Left lobe of liver (tissue), 2 donors: ENCODE data around the gene NBPF4. TPM values are rescaled to one million over a fixed set of nuclear protein-coding genes. Genes with fewer than 3 reads are reported as not detected.
"Not testable (repeated sequence)": the region's sequence is repeated elsewhere in the genome, so short reads cannot be mapped to it uniquely, and the experiment has no call there.

Source experiments
- ATAC-seq: fragments of 200-7000 bp; cut with Tn5 transposase; one replicate; pipeline ENCODE4 v1.9.1; 2020; ENCODE audit warnings: mild to moderate bottlenecking, moderate library complexity
- DNase-seq: peaks from one replicate; pipeline ENCODE4 v3.0.0-alpha.2; 2020; ENCODE audit warnings: low spot score
- total RNA-seq: library from RNA; stranded (reverse); gene quantifications from one replicate; pipeline ENCODE4 v1.2.1, GENCODE V29; 2021
- donor health status: DM: no; HTN: no; CAD: no; lungs with moderate emphysema.
- donor health status: DM: no; HTN: yes; CAD: no.

Gene NBPF4, protein sequence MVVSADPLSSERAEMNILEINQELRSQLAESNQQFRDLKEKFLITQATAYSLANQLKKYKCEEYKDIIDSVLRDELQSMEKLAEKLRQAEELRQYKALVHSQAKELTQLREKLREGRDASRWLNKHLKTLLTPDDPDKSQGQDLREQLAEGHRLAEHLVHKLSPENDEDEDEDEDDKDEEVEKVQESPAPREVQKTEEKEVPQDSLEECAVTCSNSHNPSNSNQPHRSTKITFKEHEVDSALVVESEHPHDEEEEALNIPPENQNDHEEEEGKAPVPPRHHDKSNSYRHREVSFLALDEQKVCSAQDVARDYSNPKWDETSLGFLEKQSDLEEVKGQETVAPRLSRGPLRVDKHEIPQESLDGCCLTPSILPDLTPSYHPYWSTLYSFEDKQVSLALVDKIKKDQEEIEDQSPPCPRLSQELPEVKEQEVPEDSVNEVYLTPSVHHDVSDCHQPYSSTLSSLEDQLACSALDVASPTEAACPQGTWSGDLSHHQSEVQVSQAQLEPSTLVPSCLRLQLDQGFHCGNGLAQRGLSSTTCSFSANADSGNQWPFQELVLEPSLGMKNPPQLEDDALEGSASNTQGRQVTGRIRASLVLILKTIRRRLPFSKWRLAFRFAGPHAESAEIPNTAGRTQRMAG
- total RNA-seq = not detected

DNA sequence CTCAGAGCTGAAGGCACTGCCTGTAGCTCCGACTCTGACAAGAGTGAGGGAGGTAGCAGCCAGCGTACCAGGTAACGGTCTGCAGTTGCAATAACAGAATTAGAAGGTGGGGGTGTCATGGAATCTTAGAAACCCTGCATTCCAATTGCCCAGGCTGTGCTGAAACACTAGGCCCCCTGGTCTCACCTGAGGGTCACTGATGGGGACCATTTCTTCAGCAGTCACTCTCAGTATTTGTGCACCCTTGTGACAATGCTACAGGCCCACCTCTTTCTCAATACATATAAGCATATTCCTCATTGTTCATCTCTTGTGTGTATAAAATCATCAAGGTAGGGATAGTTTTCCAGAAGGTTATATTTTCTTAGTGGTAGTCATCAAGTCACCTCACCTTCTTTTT, at the start of gene NBPF4:
Gene NBPF4 (minus strand): TSS at position 101 of the 400 bp plus-strand sequence. CDS start 315 bp downstream, outside the sequence.
- ATAC-seq, DNase-seq: not testable (repeated sequence)

DNA sequence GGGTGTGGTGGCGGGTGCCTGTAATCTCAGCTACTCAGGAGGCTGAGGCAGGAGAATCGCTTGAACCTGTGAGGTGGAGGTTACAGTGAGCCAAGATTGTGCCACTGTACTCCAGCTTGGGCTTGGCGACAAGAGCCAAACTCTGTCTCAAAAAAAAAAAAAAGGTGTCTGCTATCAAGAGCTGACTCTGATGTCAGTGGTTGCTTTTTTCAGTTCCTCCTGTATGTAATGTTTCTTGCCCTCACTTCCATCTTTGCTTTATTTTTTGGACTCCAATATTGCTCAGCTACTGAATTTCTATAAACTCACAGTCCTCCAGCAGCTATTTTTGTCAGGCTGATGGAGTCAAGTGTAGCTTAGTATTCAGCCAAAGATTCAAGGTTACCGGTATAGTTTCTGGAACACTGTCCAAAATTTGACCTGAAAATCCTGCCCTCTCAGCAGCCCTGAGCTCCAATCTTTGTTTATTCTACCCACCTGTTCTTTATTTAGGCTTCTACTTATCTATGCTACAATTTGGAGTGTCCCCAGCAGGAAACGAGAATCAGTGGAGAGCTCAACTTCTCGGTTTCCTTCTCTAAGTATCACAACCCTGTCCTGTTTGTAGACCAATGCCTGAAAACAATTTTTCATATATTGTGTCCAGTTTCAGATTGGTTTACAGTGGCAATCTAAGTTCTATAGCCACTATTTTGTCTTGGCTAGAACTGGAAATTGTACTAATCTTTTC, 38.8 kb upstream of the NBPF4 start:
- ATAC-seq = not testable (repeated sequence)

DNA sequence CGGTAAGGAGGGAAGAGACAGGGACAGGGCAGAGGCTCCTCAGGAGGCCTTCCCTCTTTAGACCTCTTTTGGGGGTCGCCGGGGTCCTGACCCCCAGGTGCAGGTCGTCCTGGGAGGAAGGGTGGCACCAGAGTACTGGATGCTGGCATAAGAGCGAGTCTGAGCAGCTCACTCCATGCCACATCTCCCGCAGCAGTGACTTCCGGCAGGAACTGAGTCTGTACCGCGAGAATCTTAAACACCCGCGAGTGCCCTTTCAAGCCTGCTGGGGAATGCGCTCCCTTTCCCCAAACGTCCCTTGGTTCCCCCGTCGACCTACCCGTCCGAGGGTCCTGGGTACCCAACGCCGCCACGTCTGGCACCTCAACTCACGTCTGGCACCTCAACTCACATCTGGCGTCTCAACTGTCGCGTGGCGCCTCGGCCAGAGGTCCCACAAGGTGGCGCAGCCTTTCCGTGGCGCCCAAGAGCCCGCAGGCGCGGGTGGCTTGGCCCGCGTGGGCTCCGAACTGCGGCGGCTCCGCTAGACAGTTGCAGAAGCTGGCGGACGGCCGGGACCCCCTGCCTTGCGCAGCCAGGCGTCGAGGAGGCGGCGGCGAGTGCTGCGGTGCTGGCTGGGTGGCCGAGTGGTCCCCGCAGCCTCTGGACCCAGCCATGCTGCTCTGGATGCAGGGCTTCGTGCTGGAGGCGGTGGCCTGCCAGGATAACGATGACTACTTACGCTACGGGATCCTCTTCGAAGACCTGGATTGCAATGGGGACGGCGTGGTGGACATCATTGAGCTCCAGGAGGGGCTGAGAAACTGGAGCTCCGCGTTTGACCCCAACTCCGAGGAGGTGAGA, 28.8 kb upstream of the NBPF4 start:
- ATAC-seq = peak; percentile 22
- DNase-seq = not testable (repeated sequence)

More for the DNA sequence above, 38.8 kb upstream of the NBPF4 start:
- DNase-seq = not testable (repeated sequence)

DNA sequence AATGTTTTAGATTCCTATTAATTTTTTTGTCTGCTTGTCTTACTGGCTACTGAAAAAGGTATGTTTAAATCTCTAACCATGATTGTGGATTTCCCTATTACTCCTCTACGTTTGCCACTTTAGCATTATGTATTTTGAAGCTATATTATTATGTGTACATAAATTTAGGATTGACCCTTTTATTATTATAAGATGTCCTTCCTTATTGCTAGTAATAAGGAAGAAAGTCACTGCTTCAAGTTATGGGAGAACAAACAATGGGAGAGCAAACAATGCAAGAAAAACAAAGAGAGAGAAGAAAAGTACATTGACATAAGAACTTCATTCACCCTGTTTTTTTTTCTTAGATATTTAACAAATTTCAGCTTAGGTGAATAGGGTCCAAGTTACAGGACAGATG, 23.2 kb upstream of the NBPF4 start:
- not testable (repeated sequence) for DNase-seq, ATAC-seq

DNA sequence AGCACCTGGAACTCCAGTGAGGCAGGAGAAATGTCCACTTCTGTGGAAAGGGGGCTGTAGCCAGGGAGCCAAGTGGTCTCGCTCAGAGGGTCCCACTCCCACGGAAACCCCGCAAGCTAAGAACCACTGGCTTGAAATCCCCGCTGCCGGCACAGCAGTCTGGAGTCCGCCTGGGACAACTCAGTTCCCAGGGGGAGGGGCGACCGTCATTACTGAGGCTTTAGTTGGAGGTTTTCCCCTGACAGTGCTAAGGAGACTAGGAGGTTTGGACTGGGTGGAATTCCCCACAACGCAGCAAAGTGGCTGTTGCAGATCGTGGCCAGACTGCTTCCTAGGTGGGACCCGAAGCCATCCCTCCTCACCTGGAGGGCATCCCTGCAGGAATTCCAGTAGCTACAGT, 18.1 kb upstream of the NBPF4 start:
- DNase-seq, ATAC-seq: not testable (repeated sequence)

DNA sequence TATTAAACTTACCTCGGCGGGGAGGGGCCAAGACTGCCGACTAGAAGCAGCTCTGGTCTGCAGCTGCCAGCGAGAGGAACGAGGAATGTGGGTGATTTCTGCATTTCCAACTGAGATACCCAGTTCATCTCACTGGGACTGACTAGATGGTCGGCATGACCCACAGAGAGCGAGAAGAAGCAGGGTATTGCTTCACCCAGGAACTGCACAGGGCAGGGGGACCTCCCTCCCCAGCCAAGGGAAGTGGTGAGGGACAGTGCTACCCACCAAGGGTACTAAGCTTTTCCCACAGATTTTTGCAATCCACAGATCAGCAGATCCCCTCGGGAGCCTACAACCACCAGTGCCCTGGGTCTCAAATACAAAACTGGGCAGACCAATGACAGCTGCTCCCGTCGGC, 17.6 kb upstream of the NBPF4 start:
- DNase-seq, ATAC-seq: not testable (repeated sequence)

DNA sequence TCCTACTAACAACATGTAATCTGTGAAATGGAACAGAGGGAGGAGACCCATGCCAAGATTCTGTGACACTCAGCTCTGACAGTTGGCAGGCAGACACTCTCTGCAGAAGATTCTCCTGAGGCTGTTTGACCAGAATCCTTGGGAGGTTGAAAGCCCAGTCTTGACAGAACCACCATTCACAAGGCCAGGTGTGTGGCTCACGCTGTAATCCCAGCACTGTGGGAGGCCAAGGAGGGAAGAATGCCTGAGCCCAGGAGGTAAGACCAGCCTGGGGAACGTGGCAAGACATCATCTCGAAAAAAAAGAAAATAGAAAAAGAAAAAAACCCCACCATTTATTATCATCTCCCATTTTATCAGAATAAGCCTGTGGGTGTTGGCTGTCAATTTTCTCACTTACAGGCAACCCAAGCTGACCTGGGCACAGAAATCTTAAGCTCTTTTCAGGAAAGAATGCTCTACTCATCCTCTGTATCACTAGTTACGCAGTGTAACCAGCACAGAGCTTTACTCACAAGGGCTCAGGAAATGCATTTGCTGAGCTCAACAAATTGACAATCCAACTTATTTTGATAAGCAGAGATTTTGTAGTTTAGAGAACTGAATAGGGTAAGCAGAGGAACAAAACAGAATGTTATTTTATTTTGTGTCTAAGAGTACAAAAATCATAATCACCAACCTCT, 16.8 kb upstream of the NBPF4 start:
- DNase-seq, ATAC-seq: not testable (repeated sequence)

DNA sequence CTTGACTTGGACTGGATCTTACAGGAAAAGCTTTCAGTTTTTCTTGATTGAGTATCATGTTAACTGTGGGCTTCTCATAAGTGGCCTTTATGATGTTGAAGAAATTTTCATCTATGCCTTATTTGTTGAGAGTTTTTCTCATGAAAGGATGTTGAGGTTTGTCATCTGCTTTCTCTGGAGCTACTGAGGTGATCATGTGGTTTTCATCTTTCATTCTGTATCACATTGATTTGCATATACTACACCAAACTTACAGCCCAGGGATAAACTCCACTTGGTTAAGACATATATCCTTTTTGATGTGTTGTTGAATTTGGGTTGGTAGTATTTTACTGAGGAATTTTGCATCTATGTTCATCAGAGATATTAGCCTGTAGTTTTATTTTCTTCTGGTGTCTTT, 11.6 kb upstream of the NBPF4 start:
- DNase-seq, ATAC-seq: not testable (repeated sequence)

DNA sequence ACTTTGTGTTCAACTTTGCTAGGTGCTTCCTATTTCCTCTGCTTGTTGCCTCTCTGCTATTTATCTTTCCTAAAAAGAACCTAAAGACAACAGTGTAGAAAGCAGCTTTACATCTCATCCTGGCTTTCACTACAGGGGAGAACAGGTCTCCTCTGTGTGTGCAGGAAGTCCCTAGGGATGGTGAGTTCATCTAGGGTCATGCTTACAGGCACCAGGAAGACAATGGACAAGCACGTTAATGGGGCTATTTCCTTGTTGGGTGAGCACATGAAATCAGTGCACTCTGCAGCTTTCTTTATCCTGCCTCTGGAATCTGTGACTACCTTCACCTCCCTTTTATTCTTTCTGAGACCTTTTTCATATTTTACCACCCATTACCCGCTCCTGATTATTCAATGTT, 4.5 kb downstream of the NBPF4 start:
- not testable (repeated sequence) for DNase-seq, ATAC-seq

DNA sequence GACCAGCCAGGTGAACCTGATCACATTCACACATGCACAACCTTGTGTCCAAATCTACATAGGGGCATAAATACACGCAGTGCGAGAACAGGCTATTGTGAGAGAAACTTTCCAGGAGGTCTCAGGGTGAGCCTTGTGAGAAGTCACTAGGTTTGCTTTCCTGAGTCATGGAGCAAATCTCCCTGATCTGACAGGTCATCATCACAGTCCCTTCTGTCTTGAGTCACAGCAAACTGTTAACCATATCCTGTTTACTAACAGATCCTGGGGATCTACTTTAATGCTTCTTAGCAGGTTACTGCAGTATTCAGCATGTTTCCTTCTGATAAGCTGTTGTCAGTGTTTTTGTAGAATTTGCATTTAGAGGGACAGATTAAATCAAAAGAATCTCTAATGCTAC, 8.6 kb downstream of the NBPF4 start:
- not testable (repeated sequence) for ATAC-seq, DNase-seq

DNA sequence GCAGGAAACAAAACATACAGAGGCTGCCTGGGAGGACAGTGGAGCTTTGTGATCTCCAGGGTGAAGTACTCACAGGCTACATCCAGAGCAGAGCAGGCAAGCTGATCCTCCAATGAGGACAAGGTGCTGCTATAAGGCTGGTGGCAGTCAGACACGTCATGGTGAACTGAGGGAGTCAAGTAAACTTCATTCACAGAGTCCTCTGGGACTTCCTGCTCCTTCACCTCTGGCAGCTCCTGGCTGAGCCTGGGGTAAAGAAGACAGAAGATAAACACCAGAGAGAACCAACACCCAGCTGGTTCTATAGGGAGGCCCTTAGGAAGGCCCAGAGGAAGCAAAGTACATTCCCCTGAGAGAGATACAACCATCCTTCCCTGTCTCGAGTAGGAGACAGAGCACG, 11.7 kb downstream of the NBPF4 start:
- DNase-seq, ATAC-seq: not testable (repeated sequence)

DNA sequence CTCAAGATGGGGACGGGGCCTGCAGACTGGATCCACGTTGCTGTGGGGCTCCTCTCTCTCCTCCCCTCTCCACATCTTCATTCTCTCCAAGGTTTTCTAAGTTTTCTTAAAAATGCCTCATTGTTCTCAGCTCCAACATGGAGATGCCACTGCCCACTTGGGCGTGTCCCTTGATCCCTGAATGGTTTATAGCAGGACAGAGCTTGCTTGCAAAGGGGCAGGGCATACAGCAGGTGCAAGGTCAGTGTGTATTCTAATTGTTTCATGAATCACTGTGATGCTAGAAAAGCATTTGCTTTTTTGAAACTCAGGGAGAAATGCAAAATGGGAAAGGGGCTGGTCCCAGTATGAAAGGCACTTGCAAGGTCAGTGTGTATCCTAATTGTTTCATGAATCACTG, 13.9 kb downstream of the NBPF4 start:
- ATAC-seq, DNase-seq: not testable (repeated sequence)

DNA sequence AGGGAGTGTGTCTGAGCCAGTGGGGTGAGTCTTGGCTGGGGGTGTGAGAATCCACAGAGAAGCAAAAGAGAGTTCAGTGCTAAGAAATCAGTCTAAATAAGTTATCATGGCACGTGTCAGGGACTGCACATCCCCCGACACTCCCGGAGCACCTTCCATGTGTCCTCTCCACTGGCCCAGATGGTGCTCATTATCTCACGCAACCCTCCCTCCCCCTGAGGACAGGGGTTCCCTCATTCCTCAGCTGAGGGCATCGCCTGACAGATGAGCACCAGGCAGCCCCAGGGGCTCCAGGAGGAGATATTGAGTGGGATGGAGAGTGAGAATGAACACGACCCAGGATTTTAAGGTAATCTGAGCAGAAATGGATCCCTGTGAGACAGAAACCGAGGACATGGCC, 16.1 kb downstream of the NBPF4 start:
- not testable (repeated sequence) for DNase-seq, ATAC-seq

DNA sequence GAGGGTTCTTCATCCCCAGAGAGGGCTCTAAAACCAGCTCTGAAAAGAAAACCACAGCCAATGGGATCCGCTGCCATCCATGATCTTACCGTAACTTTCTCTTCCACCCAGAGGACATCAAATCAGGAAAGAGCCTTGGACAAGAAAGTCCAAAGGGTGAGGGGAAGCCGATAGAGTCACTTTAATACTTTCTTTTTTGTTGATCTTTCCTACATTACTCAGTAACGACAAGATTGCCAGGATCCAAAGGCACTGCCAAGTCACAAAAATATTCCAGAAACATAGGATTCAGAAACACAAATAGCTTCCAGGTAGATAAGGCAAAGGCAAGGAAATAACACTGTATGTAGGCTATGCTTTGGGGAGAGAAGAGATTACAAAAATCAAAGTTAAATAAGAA, 17.0 kb downstream of the NBPF4 start:
- not testable (repeated sequence) for ATAC-seq, DNase-seq

DNA sequence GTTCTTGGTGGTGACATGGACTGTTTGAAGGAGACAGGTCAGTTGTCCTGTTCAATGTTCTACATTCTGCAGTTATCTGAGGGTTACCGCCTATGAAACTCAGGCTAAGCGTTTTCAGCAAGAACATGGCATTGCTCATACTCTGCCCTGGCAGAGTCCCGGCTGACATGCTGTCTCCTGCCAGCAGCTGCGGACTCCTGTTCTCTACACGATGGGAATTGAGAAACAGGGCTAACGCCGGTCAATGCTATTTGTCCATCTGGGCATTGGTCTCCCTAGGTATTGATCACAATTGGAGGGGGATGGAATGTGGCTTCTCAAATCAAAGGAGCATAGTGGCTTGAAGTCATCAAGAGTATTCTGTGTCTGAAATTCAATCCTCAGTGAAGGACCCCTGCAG, 20.6 kb downstream of the NBPF4 start:
- peak; percentile 48 for DNase-seq
- peak; percentile 97 for ATAC-seq

DNA sequence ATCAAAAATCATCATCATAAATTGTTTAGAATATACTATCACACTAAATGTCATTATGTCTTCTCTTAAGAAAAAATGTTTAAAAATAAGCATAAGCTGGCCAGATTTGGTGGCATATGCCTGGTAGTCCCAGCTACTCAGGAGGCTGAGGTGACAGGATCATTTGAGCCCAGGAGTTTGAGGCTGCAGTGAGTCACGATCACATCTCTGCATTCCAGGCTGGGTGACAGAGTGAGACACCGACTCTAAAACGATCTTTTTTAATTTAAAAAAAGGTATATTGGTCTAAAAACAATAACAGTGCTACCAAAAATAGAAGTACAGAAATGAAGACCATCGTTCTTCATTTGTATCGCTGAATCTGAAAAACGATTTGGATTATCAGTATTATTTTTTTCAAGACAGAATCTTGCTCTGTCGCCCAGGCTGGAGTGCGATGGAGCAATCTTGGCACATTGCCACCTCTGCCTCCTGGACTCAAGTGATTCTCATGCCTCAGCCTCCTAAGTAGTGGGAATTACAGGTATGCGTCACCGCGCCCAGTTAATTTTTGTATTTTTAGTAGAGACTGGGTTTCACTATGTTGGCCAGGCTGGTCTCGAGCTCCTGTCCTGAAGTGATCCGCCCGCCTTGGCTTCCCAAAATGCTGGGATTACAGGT, 26.2 kb downstream of the NBPF4 start:
- not testable (repeated sequence) for DNase-seq, ATAC-seq

DNA sequence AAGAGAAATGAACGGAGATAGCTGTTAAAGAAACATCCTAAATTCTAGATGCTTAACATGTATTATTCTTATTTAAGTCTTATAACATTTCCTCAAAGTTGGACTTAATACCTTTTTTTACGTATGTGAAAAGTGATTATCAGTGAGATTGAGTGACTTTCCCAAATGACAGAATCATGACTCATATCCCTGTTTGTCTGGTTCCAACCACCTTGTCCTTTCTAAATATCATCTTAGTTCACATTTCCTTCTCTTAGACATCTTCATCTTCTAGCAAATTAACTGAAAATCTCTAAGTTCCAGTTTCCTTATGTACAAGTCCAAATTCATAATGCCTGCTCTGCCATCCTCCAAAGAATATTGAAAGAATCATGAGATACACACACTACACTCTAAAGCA, 26.9 kb downstream of the NBPF4 start:
- not testable (repeated sequence) for ATAC-seq, DNase-seq

DNA sequence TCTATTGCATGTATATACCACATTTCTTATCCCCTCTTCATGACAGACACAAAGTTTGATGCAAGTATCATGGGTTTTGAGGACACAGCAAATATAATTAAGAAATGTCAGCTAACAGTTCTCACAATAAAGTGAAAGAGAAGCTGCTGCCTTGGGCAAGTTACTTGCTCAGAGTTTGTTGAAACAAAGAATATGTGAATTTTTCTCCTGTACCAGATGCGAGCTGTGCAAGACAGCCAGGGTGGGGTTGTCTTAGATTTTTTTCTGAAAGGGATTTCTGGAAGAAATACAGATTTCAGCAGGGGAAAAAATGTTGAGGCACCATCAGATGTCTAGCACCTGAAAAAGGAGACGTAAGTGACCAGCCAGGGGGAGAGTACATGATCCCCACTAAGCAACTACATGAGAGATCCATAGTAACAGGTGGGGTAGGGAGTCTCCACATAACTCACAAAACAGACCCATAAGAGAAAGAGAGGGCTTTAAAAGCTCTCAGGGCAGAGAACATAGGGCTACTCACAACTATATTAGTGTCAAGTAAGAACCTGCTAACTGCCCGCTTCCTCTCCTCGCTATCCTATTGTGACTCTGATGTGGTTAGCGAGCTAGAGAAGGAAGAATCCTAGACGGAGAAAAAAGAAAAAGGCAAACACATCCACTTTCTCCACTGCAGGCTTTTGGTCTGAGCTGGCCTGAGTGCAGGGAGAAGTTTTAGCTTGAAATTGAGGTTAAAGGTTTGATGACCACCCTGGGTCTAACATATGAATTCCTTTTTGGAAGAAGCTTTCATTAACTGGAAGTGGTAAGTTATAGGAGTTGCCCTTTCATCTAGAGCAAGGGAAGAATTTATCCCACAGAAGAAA, 27.6 kb downstream of the NBPF4 start:
- DNase-seq = not testable (repeated sequence)

More for the DNA sequence above, 27.6 kb downstream of the NBPF4 start:
- not testable (repeated sequence) for ATAC-seq
